A549 (cell line): ENCODE results near the gene NRXN2. TPM values are rescaled to one million over a fixed set of nuclear protein-coding genes. Genes with fewer than 3 reads are reported as not detected.

ENCODE experiments used
- ATAC-seq, 2 experiments: fragments of 200-7000 bp in 1 of 2; fragments of >200 bp in 1 of 2; cut with Nextera tagmentation in 1 of 2; cut with Tn5 transposase in 1 of 2; 3 replicates each; pipeline versions ENCODE4 v1.8.0 to v1.9.1; 2018 to 2020; ENCODE audit warnings: mild to moderate bottlenecking in 1 of 2, moderate library complexity in 1 of 2
- CTCF ChIA-PET: fragments of 300-600 bp; sonication (Branson Sonifier 250); formaldehyde crosslinking; extraction: SDS; loops from one replicate; lab custom pipeline; 2021; ENCODE audit warnings: antibody characterized with exemption, inconsistent platforms; lab: Yijun Ruan, JAX
- POLR2A ChIA-PET: fragments of 350-600 bp; formaldehyde crosslinking; extraction: SDS; loops from one replicate; lab custom pipeline; 2021; ENCODE audit warnings: antibody characterized with exemption, inconsistent platforms; lab: Yijun Ruan, JAX
- DNase-seq, 2 experiments: peaks; one replicate each; pipeline versions ENCODE4 v3.0.0 to v3.0.0-alpha.2; 2011 to 2016; ENCODE audit warnings: low read depth in 1 of 2, low spot score in 1 of 2
- FAIRE-seq: peaks from 2 replicates; lab custom pipeline; 2011; peaks lifted over from hg19 to GRCh38; lab: Jason Lieb, UNC
- H3K27ac ChIP-seq, 2 experiments: fragments of >200 bp; sonication (Bioruptor Twin); formaldehyde crosslinking; 3 replicates each; pipeline ENCODE4 v1.5.1; 2016 to 2017
- H3K4me1 ChIP-seq: fragments of >200 bp; sonication (Bioruptor Twin); formaldehyde crosslinking; 3 replicates; pipeline ENCODE4 v1.6.1; 2016
- H3K4me2 ChIP-seq: fragments of >200 bp; sonication (Bioruptor Twin); formaldehyde crosslinking; 3 replicates; pipeline ENCODE4 v1.6.1; 2016
- H3K4me3 ChIP-seq: fragments of >200 bp; sonication (Bioruptor Twin); formaldehyde crosslinking; 3 replicates; pipeline ENCODE4 v1.5.1; 2016
- H3K9me3 ChIP-seq: fragments of >200 bp; sonication (Bioruptor Twin); formaldehyde crosslinking; 3 replicates; pipeline ENCODE4 v1.6.1; 2016
- FOSL2 ChIP-seq, 2 experiments: fragments of 450-650 bp in 1 of 2; fragments of >200 bp in 1 of 2; sonication (Bioruptor Twin) in 1 of 2; formaldehyde crosslinking; IDR thresholded peaks; 2 replicates each; pipeline versions ENCODE4 v1.5.0 to v1.6.1; 2016 to 2020; ENCODE audit warnings: mild to moderate bottlenecking in 1 of 2, moderate library complexity in 1 of 2
- FOXS1 ChIP-seq: fragments of 250-450 bp; sonication (Bioruptor Pico); IDR thresholded peaks from 2 replicates; pipeline ENCODE4 v1.5.0; 2020; ENCODE audit warnings: mild to moderate bottlenecking, moderate library complexity
- HDAC2 ChIP-seq: fragments of 200-600 bp; sonication (generic); IDR thresholded peaks from 2 replicates; pipeline ENCODE4 v1.6.1; 2016
- HEYL ChIP-seq: fragments of 250-450 bp; sonication (Bioruptor Pico); IDR thresholded peaks from 2 replicates; pipeline ENCODE4 v1.8.0; 2021; ENCODE audit warnings: mild to moderate bottlenecking, moderate library complexity
- HOXB5 ChIP-seq: fragments of 250-450 bp; sonication (Bioruptor Pico); IDR thresholded peaks from 2 replicates; pipeline ENCODE4 v1.5.0; 2020; ENCODE audit warnings: mild to moderate bottlenecking, moderate library complexity
- JUN ChIP-seq, 2 experiments: fragments of >200 bp; sonication (Bioruptor Twin); formaldehyde crosslinking; IDR thresholded peaks; 2 replicates in 1 of 2; 3 replicates in 1 of 2; pipeline ENCODE4 v1.6.1; 2016 to 2017
- MYC ChIP-seq: IDR thresholded peaks from 2 replicates; pipeline ENCODE4 v1.6.1; 2012; ENCODE audit warnings: mild to moderate bottlenecking, inconsistent platforms, low read length, improper control_type of control experiment, borderline replicate concordance
- NFE2L2 ChIP-seq: fragments of 150-350 bp; conservative IDR thresholded peaks from 2 replicates; pipeline ENCODE4 v1.6.1; 2014; ENCODE audit warnings: low read length
- NPAS2 ChIP-seq: fragments of 250-450 bp; sonication (Bioruptor Pico); IDR thresholded peaks from 2 replicates; pipeline ENCODE4 v1.8.0; 2022; ENCODE audit warnings: mild to moderate bottlenecking, moderate library complexity, borderline replicate concordance
- NR3C1 ChIP-seq: fragments of >200 bp; sonication (Bioruptor Twin); formaldehyde crosslinking; IDR thresholded peaks from 3 replicates; pipeline ENCODE4 v1.6.1; 2017
- PHF8 ChIP-seq: fragments of 200-600 bp; sonication (generic); IDR thresholded peaks from 2 replicates; pipeline ENCODE4 v1.6.1; 2016; ENCODE audit warnings: low read depth, mild to moderate bottlenecking, antibody characterized with exemption, moderate library complexity, borderline replicate concordance
- RARB ChIP-seq: fragments of 250-450 bp; sonication (Bioruptor Pico); IDR thresholded peaks from 2 replicates; pipeline ENCODE4 v1.8.0; 2021; ENCODE audit warnings: mild to moderate bottlenecking, moderate library complexity
- RFX5 ChIP-seq: fragments of 450-650 bp; IDR thresholded peaks from 2 replicates; pipeline ENCODE4 v1.7.1; 2014; ENCODE audit warnings: antibody characterized with exemption, mild to moderate bottlenecking, moderate library complexity
- SMC3 ChIP-seq: fragments of >200 bp; sonication (Bioruptor Twin); formaldehyde crosslinking; IDR thresholded peaks from 3 replicates; pipeline ENCODE4 v1.6.1; 2018; ENCODE audit warnings: inconsistent platforms
- TP53 ChIP-seq: fragments of 250-450 bp; sonication (Bioruptor Pico); IDR thresholded peaks from 2 replicates; pipeline ENCODE4 v1.5.0; 2021; ENCODE audit warnings: mild to moderate bottlenecking, moderate library complexity
- ZFP36 ChIP-seq: fragments of 450-650 bp; IDR thresholded peaks from 2 replicates; pipeline ENCODE4 v1.6.1; 2014; ENCODE audit warnings: borderline replicate concordance; ENCODE audit not compliant: partially characterized antibody
- WGBS: methylation state at CpG from one replicate; pipeline ENCODE4 v1.1.6; 2017; ENCODE audit errors: missing lambda C conversion rate; 5-methylcytosine and 5-hydroxymethylcytosine counted together
- polyA plus RNA-seq, 4 experiments: library from polyadenylated mRNA; depleted of rRNA in 3 of 4; stranded (reverse); fragments of >200 nt; fragmentation: RNase III in 1 of 4; extraction: RNeasy Plus Mini Kit Qiagen cat#74134 plus additional on column Dnase treatment in 1 of 4; gene quantifications; 2 replicates in 3 of 4; 3 replicates in 1 of 4; pipeline ENCODE4 v1.2.3, GENCODE V29; 2011 to 2017
- TF ChIP-seq, protein P1 (sequence below): fragments of 150-350 bp; IDR thresholded peaks from 2 replicates; pipeline ENCODE4 v1.6.1; 2014; ENCODE audit warnings: low read depth, mild to moderate bottlenecking, low read length
- TF ChIP-seq, protein P2 (sequence below): fragments of >200 bp; sonication (Bioruptor Twin); formaldehyde crosslinking; IDR thresholded peaks from 2 replicates; pipeline ENCODE4 v1.6.1; 2016
- TF ChIP-seq, protein P3 (sequence below): fragments of >200 bp; sonication (Bioruptor Twin); formaldehyde crosslinking; IDR thresholded peaks from 3 replicates; pipeline ENCODE4 v1.6.1; 2016
- TF ChIP-seq, protein P4 (sequence below): IDR thresholded peaks from 2 replicates; pipeline ENCODE4 v1.6.1; 2012
- TF ChIP-seq, protein P5 (sequence below): fragments of 250-450 bp; sonication (Bioruptor Pico); IDR thresholded peaks from 2 replicates; pipeline ENCODE4 v1.5.0; 2020; ENCODE audit warnings: low read depth, mild to moderate bottlenecking, moderate library complexity

Gene NRXN2
- polyA plus RNA-seq, 2 of the 4 experiments (the other 2 are of a cell fraction) = 0.04 TPM; not detected in 1

DNA sequence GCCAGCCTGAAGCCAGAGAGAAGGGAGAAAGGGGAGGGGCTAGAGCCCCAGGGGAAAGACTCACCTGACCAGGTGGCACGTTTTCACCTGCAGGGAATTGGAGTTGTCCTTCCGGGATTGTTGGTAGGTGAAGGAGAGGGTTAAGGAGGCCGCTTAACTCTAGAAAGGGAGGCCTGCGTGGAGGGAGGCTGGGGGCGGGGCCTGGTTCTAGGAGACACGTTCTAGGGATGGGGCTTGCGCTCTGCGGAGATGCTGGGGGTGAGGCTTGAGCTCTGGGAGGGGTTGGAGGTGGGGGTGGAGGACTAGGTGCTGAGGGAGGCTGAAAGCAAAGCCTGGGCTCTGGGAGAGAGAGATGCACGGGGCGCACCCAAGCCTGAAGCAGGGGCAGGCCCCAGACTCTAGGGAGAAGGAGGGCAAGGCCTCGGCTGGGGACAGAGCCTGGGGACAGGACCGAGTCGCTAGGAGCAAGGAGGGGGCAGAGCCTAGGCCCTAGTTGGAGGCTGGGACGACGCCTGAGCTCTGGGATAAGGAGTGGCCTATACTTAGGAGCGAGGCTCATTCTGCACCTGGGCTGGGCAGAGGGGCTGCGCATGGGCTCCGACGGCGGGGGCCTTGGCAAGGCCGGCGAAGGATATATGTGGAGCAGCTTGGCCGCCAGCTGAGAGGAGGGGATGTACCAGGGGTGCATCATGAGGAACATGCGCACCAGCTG lies 18.5 kb upstream of the NRXN2 start:
- ChIA-PET POLR2A (no interaction called here), CTCF (interaction anchor here (0.7 to 7.2 kb wide), 14 partner anchors 11 to 377 kb away, joined by 3 to 104 read pairs (median 6); partner anchors contain the start of genes MAP4K2, PYGM and ZNHIT2)
- 87% methylated on average over 24 of the region's 24 CpGs for WGBS
- TF ChIP-seq, protein P1, sequence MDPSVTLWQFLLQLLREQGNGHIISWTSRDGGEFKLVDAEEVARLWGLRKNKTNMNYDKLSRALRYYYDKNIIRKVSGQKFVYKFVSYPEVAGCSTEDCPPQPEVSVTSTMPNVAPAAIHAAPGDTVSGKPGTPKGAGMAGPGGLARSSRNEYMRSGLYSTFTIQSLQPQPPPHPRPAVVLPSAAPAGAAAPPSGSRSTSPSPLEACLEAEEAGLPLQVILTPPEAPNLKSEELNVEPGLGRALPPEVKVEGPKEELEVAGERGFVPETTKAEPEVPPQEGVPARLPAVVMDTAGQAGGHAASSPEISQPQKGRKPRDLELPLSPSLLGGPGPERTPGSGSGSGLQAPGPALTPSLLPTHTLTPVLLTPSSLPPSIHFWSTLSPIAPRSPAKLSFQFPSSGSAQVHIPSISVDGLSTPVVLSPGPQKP = no peak
- TF ChIP-seq MYC (no peak), SMC3 (no peak), FOSL2 (IDR thresholded peaks at IDR 0.05) (no peak), FOSL2 (CRISPR knock-in tag; IDR thresholded peaks at IDR 0.05) (no peak), JUN (IDR thresholded peaks at IDR 0.05) (no peak)
- TF ChIP-seq, protein P2, sequence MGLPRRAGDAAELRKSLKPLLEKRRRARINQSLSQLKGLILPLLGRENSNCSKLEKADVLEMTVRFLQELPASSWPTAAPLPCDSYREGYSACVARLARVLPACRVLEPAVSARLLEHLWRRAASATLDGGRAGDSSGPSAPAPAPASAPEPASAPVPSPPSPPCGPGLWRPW = no peak
- TF ChIP-seq, protein P3, sequence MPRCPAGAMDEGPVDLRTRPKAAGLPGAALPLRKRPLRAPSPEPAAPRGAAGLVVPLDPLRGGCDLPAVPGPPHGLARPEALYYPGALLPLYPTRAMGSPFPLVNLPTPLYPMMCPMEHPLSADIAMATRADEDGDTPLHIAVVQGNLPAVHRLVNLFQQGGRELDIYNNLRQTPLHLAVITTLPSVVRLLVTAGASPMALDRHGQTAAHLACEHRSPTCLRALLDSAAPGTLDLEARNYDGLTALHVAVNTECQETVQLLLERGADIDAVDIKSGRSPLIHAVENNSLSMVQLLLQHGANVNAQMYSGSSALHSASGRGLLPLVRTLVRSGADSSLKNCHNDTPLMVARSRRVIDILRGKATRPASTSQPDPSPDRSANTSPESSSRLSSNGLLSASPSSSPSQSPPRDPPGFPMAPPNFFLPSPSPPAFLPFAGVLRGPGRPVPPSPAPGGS = no peak
- H3K9me3 ChIP-seq = no peaks in the 10 kb centered on the region
- no peak overlapping the region for H3K27ac ChIP-seq
- no peak for FAIRE-seq
- H3K4me2 ChIP-seq = no peak overlapping the region
- H3K4me1 ChIP-seq = peaks cover 28% of the 10 kb centered on the region
- H3K4me3 ChIP-seq = no peak overlapping the region
- ATAC-seq = no peak
- DNase-seq = no peak

DNA sequence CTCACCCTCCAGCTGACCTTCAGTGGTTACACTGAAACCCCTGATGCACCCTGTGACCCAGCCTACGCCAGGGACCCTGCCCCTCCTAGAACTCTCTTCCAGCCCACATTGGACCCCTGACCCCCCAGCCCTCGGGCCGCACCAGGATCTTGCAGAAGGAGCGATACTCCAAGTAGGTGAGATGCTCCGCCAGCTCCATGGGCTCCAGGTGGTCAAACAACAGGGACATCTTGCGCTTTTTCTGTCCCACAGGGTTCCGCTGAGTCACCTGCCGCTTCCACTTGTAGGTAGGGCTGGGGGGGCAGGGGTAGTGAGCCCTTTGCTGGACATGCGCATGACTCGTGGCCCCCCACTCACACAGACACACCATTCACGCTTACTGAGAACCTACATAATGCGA lies 16.9 kb upstream of the NRXN2 start:
- no peaks in the 10 kb centered on the region for H3K9me3 ChIP-seq
- ATAC-seq = no peak
- TF ChIP-seq RFX5 = no peak
- TF ChIP-seq HDAC2 = no peak
- TF ChIP-seq ZFP36 = no peak
- TF ChIP-seq, protein P4, sequence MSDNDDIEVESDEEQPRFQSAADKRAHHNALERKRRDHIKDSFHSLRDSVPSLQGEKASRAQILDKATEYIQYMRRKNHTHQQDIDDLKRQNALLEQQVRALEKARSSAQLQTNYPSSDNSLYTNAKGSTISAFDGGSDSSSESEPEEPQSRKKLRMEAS = no peak
- no peak for TF ChIP-seq FOXS1
- H3K4me2 ChIP-seq = no peak overlapping the region
- H3K4me1 ChIP-seq = peaks cover 19% of the 10 kb centered on the region
- H3K27ac ChIP-seq = no peak overlapping the region
- no peak for FAIRE-seq
- 82% methylated on average over 12 of the region's 12 CpGs for WGBS
- ChIA-PET POLR2A (no interaction called here), CTCF (interaction anchor here (0.6 to 7.2 kb wide), 5 partner anchors 9 to 291 kb away, joined by 5 to 104 read pairs (median 57); partner anchors contain the start of gene PYGM)
- DNase-seq = no peak
- no peak overlapping the region for H3K4me3 ChIP-seq

DNA sequence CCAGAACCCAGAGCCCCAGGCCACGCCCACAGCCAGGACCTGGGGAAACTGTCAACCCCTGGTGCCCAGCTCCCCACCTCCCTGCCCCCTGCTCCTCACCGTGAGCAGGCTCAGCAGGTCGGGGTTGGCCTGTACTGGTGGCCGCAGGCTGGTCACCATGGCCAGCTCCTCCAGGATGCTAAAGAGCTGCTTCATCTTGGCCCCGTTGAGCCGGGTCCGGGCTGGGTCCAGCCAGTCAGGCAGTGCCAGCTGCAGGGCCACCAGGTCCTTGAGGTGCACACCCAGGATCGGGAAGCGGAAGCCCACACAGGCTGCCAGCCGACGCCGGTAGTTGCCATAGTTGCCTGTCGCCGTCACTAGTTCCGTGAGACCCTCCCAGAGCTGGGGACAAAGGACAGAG lies 13.7 kb upstream of the NRXN2 start:
- 77% methylated on average over 15 of the region's 15 CpGs for WGBS
- Histone ChIP-seq H3K4me2 (no peak overlapping the region), H3K4me3 (no peak overlapping the region), H3K9me3 (no peaks in the 10 kb centered on the region), H3K27ac (no peak overlapping the region), H3K4me1 (no peaks in the 10 kb centered on the region)
- TF ChIP-seq, protein P5, sequence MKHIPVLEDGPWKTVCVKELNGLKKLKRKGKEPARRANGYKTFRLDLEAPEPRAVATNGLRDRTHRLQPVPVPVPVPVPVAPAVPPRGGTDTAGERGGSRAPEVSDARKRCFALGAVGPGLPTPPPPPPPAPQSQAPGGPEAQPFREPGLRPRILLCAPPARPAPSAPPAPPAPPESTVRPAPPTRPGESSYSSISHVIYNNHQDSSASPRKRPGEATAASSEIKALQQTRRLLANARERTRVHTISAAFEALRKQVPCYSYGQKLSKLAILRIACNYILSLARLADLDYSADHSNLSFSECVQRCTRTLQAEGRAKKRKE (CRISPR knock-in tag) = no peak
- no peak for TF ChIP-seq NPAS2 (CRISPR knock-in tag)
- TF ChIP-seq RARB = no peak
- TF ChIP-seq HEYL (CRISPR knock-in tag) = no peak
- no peak for TF ChIP-seq JUN (IDR thresholded peaks at IDR 0.05)
- no peak for TF ChIP-seq HOXB5 (CRISPR knock-in tag)
- TF ChIP-seq, protein P2 = no peak
- no peak for TF ChIP-seq FOSL2 (IDR thresholded peaks at IDR 0.05)
- TF ChIP-seq FOSL2 (CRISPR knock-in tag; IDR thresholded peaks at IDR 0.05) = no peak
- no peak for TF ChIP-seq NFE2L2
- no peak for TF ChIP-seq NR3C1
- no peak for TF ChIP-seq PHF8
- TF ChIP-seq, protein P1 = no peak
- TF ChIP-seq, protein P3 = no peak
- TF ChIP-seq TP53 (CRISPR knock-in tag) = no peak
- TF ChIP-seq RFX5 = no peak
- ChIA-PET CTCF (interaction anchor here (1.1 to 3.7 kb wide), 7 partner anchors 10 to 287 kb away, joined by 3 to 23 read pairs (median 9); no protein-coding TSS in a partner anchor), POLR2A (no interaction called here)
- ATAC-seq (no peak), DNase-seq (no peak), FAIRE-seq (no peak)
